A549 (cell line): ENCODE measurements around the gene TMEM238.

ENCODE experiments used
- CHD4 ChIP-seq: fragments of 200-600 bp; sonication (generic); IDR thresholded peaks from 2 replicates; pipeline ENCODE4 v1.6.1; 2016; ENCODE audit warnings: antibody characterized with exemption, mild to moderate bottlenecking, borderline replicate concordance
- E2F6 ChIP-seq: IDR thresholded peaks from 2 replicates; pipeline ENCODE4 v1.6.1; 2012; ENCODE audit warnings: low read depth, borderline replicate concordance
- EP300 ChIP-seq, 2 experiments: fragments of >200 bp; sonication (Bioruptor Twin); formaldehyde crosslinking; IDR thresholded peaks; 2 replicates in 1 of 2; 3 replicates in 1 of 2; pipeline ENCODE4 v1.6.1; 2016 to 2017
- HMGXB4 ChIP-seq: fragments of 250-450 bp; sonication (Bioruptor Pico); IDR thresholded peaks from 2 replicates; pipeline ENCODE4 v1.5.0; 2021; ENCODE audit warnings: mild to moderate bottlenecking, moderate library complexity, borderline replicate concordance
- MAFK ChIP-seq: fragments of 450-650 bp; IDR thresholded peaks from 2 replicates; pipeline ENCODE4 v1.6.1; 2014; ENCODE audit not compliant: partially characterized antibody
- POLR2A ChIP-seq: IDR thresholded peaks from 2 replicates; pipeline ENCODE4 v1.6.1; 2012; ENCODE audit warnings: mild to moderate bottlenecking, low read length
- POLR2AphosphoS2 ChIP-seq: conservative IDR thresholded peaks from 2 replicates; pipeline ENCODE4 v1.6.1; 2012; ENCODE audit warnings: low read length, improper control_type of control experiment, inconsistent platforms
- RAD21 ChIP-seq, 2 experiments: fragments of >200 bp in 1 of 2; sonication (Bioruptor Twin) in 1 of 2; formaldehyde crosslinking in 1 of 2; IDR thresholded peaks in 1 of 2; conservative IDR thresholded peaks in 1 of 2; 2 replicates in 1 of 2; 3 replicates in 1 of 2; pipeline ENCODE4 v1.6.1; 2012 to 2018; ENCODE audit warnings: inconsistent platforms in 1 of 2
- RNF2 ChIP-seq: fragments of 200-600 bp; sonication (generic); IDR thresholded peaks from 2 replicates; pipeline ENCODE4 v1.6.1; 2016; ENCODE audit warnings: low read depth, mild to moderate bottlenecking, antibody characterized with exemption, moderate library complexity, borderline replicate concordance
- SREBF2 ChIP-seq: fragments of 450-650 bp; IDR thresholded peaks from 2 replicates; pipeline ENCODE4 v1.6.1; 2014; ENCODE audit warnings: mild to moderate bottlenecking, moderate library complexity
- TF ChIP-seq, protein P1 (sequence below): fragments of >200 bp; sonication (Bioruptor Twin); formaldehyde crosslinking; IDR thresholded peaks from 3 replicates; pipeline ENCODE4 v1.5.1; 2016

DNA sequence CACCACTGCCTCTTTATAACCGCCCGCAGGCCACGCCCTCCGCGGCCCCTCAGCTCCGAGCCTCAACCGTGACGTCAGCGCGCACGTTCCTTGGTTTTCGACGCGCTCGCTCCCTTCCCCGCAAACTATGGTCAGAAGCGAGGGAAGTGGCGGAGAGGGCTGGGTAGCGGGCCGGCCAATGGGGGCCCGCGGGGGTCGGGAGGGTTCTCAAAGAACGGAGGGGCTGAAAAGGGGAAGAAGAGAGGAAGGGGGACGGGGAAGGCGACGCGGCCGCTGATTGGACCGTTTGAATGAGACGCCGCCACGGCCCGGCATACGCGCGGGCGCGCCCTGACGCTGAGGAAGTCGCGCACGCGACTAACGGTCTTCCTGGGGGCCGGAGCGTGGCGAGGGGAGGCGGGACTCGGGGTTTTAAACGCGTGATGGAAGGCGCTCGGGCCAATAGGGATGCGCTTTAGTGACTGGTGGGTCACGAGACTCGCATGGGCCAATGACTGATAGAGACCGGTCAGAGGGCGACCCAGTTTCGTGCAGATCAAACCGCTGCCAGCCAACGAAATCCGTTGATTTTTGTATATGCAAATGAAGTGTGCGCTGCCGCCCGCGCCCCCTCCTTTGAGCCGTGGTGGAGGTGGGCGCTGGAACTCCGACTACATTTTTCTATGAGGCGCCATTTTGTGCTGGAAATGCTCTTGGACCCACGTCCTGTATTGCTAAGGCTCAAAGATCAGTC lies 23.9 kb upstream of the TMEM238 start:
- TF ChIP-seq, protein P1, sequence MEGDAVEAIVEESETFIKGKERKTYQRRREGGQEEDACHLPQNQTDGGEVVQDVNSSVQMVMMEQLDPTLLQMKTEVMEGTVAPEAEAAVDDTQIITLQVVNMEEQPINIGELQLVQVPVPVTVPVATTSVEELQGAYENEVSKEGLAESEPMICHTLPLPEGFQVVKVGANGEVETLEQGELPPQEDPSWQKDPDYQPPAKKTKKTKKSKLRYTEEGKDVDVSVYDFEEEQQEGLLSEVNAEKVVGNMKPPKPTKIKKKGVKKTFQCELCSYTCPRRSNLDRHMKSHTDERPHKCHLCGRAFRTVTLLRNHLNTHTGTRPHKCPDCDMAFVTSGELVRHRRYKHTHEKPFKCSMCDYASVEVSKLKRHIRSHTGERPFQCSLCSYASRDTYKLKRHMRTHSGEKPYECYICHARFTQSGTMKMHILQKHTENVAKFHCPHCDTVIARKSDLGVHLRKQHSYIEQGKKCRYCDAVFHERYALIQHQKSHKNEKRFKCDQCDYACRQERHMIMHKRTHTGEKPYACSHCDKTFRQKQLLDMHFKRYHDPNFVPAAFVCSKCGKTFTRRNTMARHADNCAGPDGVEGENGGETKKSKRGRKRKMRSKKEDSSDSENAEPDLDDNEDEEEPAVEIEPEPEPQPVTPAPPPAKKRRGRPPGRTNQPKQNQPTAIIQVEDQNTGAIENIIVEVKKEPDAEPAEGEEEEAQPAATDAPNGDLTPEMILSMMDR: no peak
- no peak for TF ChIP-seq CHD4
- no peak for TF ChIP-seq MAFK
- TF ChIP-seq POLR2AphosphoS2: no peak
- TF ChIP-seq POLR2A: no peak
- TF ChIP-seq RNF2: no peak
- no peak for TF ChIP-seq HMGXB4
- no peak for TF ChIP-seq RAD21 (conservative IDR thresholded peaks at IDR 0.05 in 1 of 2, IDR thresholded peaks at IDR 0.05 in 1 of 2)
- TF ChIP-seq SREBF2: no peak
- TF ChIP-seq EP300 (IDR thresholded peaks at IDR 0.05): no peak
- peak; percentile 95 for TF ChIP-seq E2F6
